Measurements from ENCODE around the gene FAF1.

GRCh38 chr1:50458507-50458906 lies 501.6 kb downstream of the FAF1 start:
- no peak for TF ChIP-seq EZH2 (IDR thresholded peaks at IDR 0.05; ENCODE audit: borderline replicate concordance, low read depth, low read length)
- TF ChIP-seq CREB3 (tag; conservative IDR thresholded peaks at IDR 0.05; ENCODE audit: low read depth) = no peak
- no peak for TF ChIP-seq SUPT5H (IDR thresholded peaks at IDR 0.05)
- TF ChIP-seq CBX5 (IDR thresholded peaks at IDR 0.05; ENCODE audit: borderline replicate concordance, low read depth) = no peak
- no peak for TF ChIP-seq RAD21 (CRISPR knock-in tag; conservative IDR thresholded peaks at IDR 0.05 in 1 of 2, IDR thresholded peaks at IDR 0.05 in 1 of 2)
- no peak for TF ChIP-seq SREBF1 (IDR thresholded peaks at IDR 0.05; ENCODE audit: borderline replicate concordance, low read depth, low read length)
- TF ChIP-seq CTCF (IDR thresholded peaks at IDR 0.05 in 2 of 3, conservative IDR thresholded peaks at IDR 0.05 in 1 of 3; ENCODE audit: insufficient read depth in 2 of 3, low read depth in 1 of 3, low read length in 3 of 3) = no peak
- no peak for TF ChIP-seq CHD1 (IDR thresholded peaks at IDR 0.05; ENCODE audit: low read length)
- no peak for TF ChIP-seq BCOR (IDR thresholded peaks at IDR 0.05)

All from K562 (cell line).